DND-41 (cell line): Measurements from ENCODE around the gene LIN7C.

Experiments used
- ATAC-seq: fragments of 200-7000 bp; cut with Tn5 transposase; 3 replicates; pipeline ENCODE4 v1.9.1; 2021; ENCODE audit warnings: low read depth; ENCODE audit not compliant: insufficient read depth
- DNase-seq: peaks from one replicate; pipeline ENCODE4 v3.0.0-alpha.2; 2020
- H2AFZ ChIP-seq: 2 replicates; pipeline ENCODE4 v1.6.0; 2012; ENCODE audit warnings: low read depth, low read length
- H3K27ac ChIP-seq: 2 replicates; pipeline ENCODE4 v1.5.1; 2012; ENCODE audit warnings: low read length, inconsistent platforms
- H3K27me3 ChIP-seq: fragments of 200-600 bp; sonication (generic); 2 replicates; pipeline ENCODE4 v1.6.0; 2012; ENCODE audit warnings: low read length, mild to moderate bottlenecking, inconsistent platforms; ENCODE audit not compliant: insufficient read depth, poor library complexity
- H3K36me3 ChIP-seq: 2 replicates; pipeline ENCODE4 v1.5.1; 2012; ENCODE audit warnings: low read length, inconsistent platforms; ENCODE audit not compliant: insufficient read depth
- H3K4me1 ChIP-seq: 2 replicates; pipeline ENCODE4 v1.5.1; 2012; ENCODE audit warnings: mild to moderate bottlenecking, low read length; ENCODE audit not compliant: insufficient read depth
- H3K4me2 ChIP-seq: 2 replicates; pipeline ENCODE4 v1.6.0; 2012; ENCODE audit warnings: mild to moderate bottlenecking, moderate library complexity, low read length, inconsistent platforms; ENCODE audit not compliant: insufficient read depth
- H3K4me3 ChIP-seq, 2 experiments: fragments of 200-600 bp in 1 of 2; shearing (Covaris generic) in 1 of 2; 2 replicates each; pipeline ENCODE4 v1.5.1; 2012 to 2016; ENCODE audit warnings: inconsistent platforms in 2 of 2, low read length in 2 of 2, mild to moderate bottlenecking in 2 of 2, low read depth in 1 of 2, moderate library complexity in 1 of 2
- H3K79me2 ChIP-seq: 2 replicates; pipeline ENCODE4 v1.6.0; 2012; ENCODE audit warnings: low read length, inconsistent platforms; ENCODE audit not compliant: insufficient read depth
- H3K9ac ChIP-seq: 2 replicates; pipeline ENCODE4 v1.6.0; 2012; ENCODE audit warnings: low read depth, mild to moderate bottlenecking, inconsistent platforms, low read length, moderate library complexity
- H3K9me3 ChIP-seq: 2 replicates; pipeline ENCODE4 v1.5.1; 2012; ENCODE audit warnings: low read length, moderate library complexity, mild to moderate bottlenecking, inconsistent platforms; ENCODE audit not compliant: insufficient read depth, severe bottlenecking
- H4K20me1 ChIP-seq: 2 replicates; pipeline ENCODE4 v1.6.0; 2012; ENCODE audit warnings: low read length; ENCODE audit not compliant: insufficient read depth
- EZH2 ChIP-seq: IDR thresholded peaks from 3 replicates; pipeline ENCODE4 v1.6.1; 2012; ENCODE audit warnings: borderline replicate concordance, low read depth, mild to moderate bottlenecking, moderate library complexity, low read length, inconsistent platforms; ENCODE audit not compliant: severe bottlenecking
- TF ChIP-seq, protein P1 (sequence below): IDR thresholded peaks from 2 replicates; pipeline ENCODE4 v1.5.1; 2012; ENCODE audit warnings: borderline replicate concordance, low read length, moderate library complexity, mild to moderate bottlenecking; ENCODE audit not compliant: poor library complexity, severe bottlenecking; ENCODE audit errors: extremely low read depth

Gene LIN7C

DNA sequence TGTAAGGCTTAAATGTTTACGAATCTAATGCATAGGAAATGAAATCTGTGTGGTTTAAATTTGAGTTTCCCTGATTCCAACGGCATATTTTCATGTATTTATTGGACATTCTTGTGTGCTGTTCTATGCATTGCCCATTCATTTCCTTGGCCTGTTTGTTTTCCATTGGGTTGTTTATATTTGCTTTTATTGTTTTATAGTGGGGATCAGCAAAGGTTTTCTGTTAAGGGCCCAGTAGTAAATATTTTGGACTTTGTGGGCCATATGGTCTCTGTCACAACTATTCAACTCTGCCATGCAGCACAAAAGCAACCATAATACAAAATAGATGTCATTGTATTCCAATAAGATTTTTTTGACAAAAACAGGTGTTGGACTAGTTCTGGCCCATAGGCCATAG is 28.7 kb downstream of the LIN7C start:
- H3K27me3 ChIP-seq = no peaks in the 10 kb centered on the region
- H3K4me2 ChIP-seq = no peak overlapping the region
- TF ChIP-seq, protein P1, sequence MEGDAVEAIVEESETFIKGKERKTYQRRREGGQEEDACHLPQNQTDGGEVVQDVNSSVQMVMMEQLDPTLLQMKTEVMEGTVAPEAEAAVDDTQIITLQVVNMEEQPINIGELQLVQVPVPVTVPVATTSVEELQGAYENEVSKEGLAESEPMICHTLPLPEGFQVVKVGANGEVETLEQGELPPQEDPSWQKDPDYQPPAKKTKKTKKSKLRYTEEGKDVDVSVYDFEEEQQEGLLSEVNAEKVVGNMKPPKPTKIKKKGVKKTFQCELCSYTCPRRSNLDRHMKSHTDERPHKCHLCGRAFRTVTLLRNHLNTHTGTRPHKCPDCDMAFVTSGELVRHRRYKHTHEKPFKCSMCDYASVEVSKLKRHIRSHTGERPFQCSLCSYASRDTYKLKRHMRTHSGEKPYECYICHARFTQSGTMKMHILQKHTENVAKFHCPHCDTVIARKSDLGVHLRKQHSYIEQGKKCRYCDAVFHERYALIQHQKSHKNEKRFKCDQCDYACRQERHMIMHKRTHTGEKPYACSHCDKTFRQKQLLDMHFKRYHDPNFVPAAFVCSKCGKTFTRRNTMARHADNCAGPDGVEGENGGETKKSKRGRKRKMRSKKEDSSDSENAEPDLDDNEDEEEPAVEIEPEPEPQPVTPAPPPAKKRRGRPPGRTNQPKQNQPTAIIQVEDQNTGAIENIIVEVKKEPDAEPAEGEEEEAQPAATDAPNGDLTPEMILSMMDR = no peak
- TF ChIP-seq EZH2 = no peak
- H3K9ac ChIP-seq = no peak overlapping the region
- no peaks in the 10 kb centered on the region for H3K9me3 ChIP-seq
- no peaks in the 10 kb centered on the region for H4K20me1 ChIP-seq
- no peaks in the 10 kb centered on the region for H3K4me1 ChIP-seq
- H3K36me3 ChIP-seq = no peaks in the 10 kb centered on the region
- no peak overlapping the region for H3K27ac ChIP-seq
- no peaks in the 10 kb centered on the region for H3K79me2 ChIP-seq
- no peak overlapping the region for H2AFZ ChIP-seq
- ATAC-seq = no peak
- no peak overlapping the region for H3K4me3 ChIP-seq
- no peak for DNase-seq

DNA sequence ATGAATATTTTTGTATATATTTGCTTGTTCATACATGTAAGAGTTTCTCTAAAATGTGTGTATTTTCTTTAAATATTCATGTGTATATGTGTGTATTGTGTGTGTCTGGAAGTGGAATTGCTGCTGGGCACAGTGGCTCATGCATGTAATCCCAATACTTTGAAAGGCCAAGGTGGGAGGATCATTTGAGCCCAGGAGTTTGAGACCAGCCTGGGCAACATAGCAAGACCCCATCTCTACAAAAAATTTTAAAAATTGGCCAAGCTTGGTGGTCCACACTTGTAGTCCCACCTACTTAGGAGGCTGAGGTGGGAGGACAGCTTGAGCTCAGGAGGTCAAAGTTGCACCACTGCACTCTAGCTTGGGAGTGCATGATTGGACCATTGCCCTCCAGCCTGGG is 29.3 kb downstream of the LIN7C start:
- Histone ChIP-seq H3K4me1 (no peaks in the 10 kb centered on the region), H4K20me1 (no peaks in the 10 kb centered on the region), H3K27ac (no peak overlapping the region), H3K4me2 (no peak overlapping the region), H3K79me2 (no peaks in the 10 kb centered on the region), H3K9me3 (no peaks in the 10 kb centered on the region), H3K9ac (no peak overlapping the region), H3K36me3 (no peaks in the 10 kb centered on the region), H3K27me3 (no peaks in the 10 kb centered on the region), H2AFZ (no peak overlapping the region), H3K4me3 (no peak overlapping the region)
- TF ChIP-seq, protein P1 = no peak
- TF ChIP-seq EZH2 = no peak
- DNase-seq = no peak
- no peak for ATAC-seq

DNA sequence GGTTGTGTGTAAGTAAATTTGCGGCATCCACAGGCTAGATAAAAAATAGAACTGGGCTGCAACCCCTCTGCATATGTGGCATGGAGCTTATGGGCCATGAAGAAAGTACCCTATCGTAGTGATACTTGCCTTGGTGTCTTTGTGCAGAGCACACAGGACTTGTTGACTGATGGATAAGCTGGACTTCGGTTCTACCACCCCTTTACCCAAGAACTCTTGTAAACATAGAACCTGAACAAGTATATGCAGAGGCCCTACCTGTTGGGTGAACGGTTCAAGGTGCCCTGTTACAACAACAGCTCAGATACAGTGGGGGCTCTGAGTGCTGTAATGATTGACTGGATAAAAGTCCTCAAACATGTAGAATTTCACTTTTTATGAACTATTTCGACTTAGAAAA is 30.9 kb downstream of the LIN7C start:
- H3K79me2 ChIP-seq = no peaks in the 10 kb centered on the region
- H2AFZ ChIP-seq = no peak overlapping the region
- H3K4me1 ChIP-seq = no peaks in the 10 kb centered on the region
- ATAC-seq (no peak), DNase-seq (no peak)
- no peaks in the 10 kb centered on the region for H3K36me3 ChIP-seq
- H3K4me3 ChIP-seq = no peak overlapping the region
- TF ChIP-seq EZH2 = no peak
- TF ChIP-seq, protein P1 = no peak
- no peak overlapping the region for H3K27ac ChIP-seq
- no peaks in the 10 kb centered on the region for H3K27me3 ChIP-seq
- no peak overlapping the region for H3K4me2 ChIP-seq
- no peak overlapping the region for H3K9ac ChIP-seq
- no peaks in the 10 kb centered on the region for H4K20me1 ChIP-seq
- no peaks in the 10 kb centered on the region for H3K9me3 ChIP-seq

- Histone ChIP-seq H3K4me1 (no peaks in the 10 kb centered on the region), H3K9ac (no peak overlapping the region), H2AFZ (no peak overlapping the region), H3K27ac (no peak overlapping the region), H4K20me1 (no peaks in the 10 kb centered on the region), H3K27me3 (no peaks in the 10 kb centered on the region), H3K9me3 (no peaks in the 10 kb centered on the region), H3K79me2 (no peaks in the 10 kb centered on the region), H3K4me3 (no peak overlapping the region), H3K36me3 (no peaks in the 10 kb centered on the region), H3K4me2 (no peak overlapping the region)
- DNase-seq (no peak), ATAC-seq (no peak)
- no peak for TF ChIP-seq EZH2
- TF ChIP-seq, protein P1 = no peak
Observed at GRCh38 chr11:27473017-27473406, 33.6 kb downstream of the LIN7C start.
